Measurements from ENCODE around the gene KLHL40. TPM values are rescaled to one million over a fixed set of nuclear protein-coding genes. Genes with fewer than 3 reads are reported as not detected.

The KLHL40 gene
- polyA plus RNA-seq, 1 donor from 2014 or later, result not detected

- H3K27me3 ChIP-seq (ENCODE audit: insufficient read depth, low read depth, low read length), result no peaks in the 10 kb centered on the region
- H3K4me2 ChIP-seq (ENCODE audit: low read length), result no peak overlapping the region
- no peak overlapping the region for H3K27ac ChIP-seq (ENCODE audit: low read length)
- H3K9me3 ChIP-seq (ENCODE audit: low read length), result no peaks in the 10 kb centered on the region
- H3K9ac ChIP-seq (ENCODE audit: low read length), result no peak overlapping the region
- H3K4me3 ChIP-seq (ENCODE audit: low read length), result no peak overlapping the region
- no peaks in the 10 kb centered on the region for H3K79me2 ChIP-seq (replicated peaks; ENCODE audit: insufficient read depth, low read length)
- no peaks in the 10 kb centered on the region for H3K36me3 ChIP-seq (ENCODE audit: insufficient read depth, low read length)
- no peaks in the 10 kb centered on the region for H4K20me1 ChIP-seq (ENCODE audit: insufficient read depth)
- no peak overlapping the region for H2AFZ ChIP-seq (ENCODE audit: low read depth, low read length)
- H3K9me2 ChIP-seq (ENCODE audit: insufficient read depth, low read length), result no peaks in the 10 kb centered on the region
- no peaks in the 10 kb centered on the region for H3F3A ChIP-seq (ENCODE audit: insufficient read depth, low read length, poor library complexity, severe bottlenecking)
- TF ChIP-seq EZH2 (IDR thresholded peaks at IDR 0.05; ENCODE audit: borderline replicate concordance, insufficient read depth, low read length, poor library complexity, severe bottlenecking) (no peak), EP300 (conservative IDR thresholded peaks at IDR 0.05; ENCODE audit: poor library complexity, severe bottlenecking) (no peak), SMC3 (conservative IDR thresholded peaks at IDR 0.05; ENCODE audit: poor library complexity) (no peak), MXI1 (conservative IDR thresholded peaks at IDR 0.05; ENCODE audit: poor library complexity, severe bottlenecking) (no peak), TAF1 (IDR thresholded peaks at IDR 0.05; ENCODE audit: low read depth) (no peak), RAD21 (conservative IDR thresholded peaks at IDR 0.05) (no peak), POLR2AphosphoS5 (IDR thresholded peaks at IDR 0.05) (no peak)
- TF ChIP-seq, protein P1, sequence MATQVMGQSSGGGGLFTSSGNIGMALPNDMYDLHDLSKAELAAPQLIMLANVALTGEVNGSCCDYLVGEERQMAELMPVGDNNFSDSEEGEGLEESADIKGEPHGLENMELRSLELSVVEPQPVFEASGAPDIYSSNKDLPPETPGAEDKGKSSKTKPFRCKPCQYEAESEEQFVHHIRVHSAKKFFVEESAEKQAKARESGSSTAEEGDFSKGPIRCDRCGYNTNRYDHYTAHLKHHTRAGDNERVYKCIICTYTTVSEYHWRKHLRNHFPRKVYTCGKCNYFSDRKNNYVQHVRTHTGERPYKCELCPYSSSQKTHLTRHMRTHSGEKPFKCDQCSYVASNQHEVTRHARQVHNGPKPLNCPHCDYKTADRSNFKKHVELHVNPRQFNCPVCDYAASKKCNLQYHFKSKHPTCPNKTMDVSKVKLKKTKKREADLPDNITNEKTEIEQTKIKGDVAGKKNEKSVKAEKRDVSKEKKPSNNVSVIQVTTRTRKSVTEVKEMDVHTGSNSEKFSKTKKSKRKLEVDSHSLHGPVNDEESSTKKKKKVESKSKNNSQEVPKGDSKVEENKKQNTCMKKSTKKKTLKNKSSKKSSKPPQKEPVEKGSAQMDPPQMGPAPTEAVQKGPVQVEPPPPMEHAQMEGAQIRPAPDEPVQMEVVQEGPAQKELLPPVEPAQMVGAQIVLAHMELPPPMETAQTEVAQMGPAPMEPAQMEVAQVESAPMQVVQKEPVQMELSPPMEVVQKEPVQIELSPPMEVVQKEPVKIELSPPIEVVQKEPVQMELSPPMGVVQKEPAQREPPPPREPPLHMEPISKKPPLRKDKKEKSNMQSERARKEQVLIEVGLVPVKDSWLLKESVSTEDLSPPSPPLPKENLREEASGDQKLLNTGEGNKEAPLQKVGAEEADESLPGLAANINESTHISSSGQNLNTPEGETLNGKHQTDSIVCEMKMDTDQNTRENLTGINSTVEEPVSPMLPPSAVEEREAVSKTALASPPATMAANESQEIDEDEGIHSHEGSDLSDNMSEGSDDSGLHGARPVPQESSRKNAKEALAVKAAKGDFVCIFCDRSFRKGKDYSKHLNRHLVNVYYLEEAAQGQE (IDR thresholded peaks at IDR 0.05; ENCODE audit: borderline replicate concordance), result no peak
- TF ChIP-seq, protein P2, sequence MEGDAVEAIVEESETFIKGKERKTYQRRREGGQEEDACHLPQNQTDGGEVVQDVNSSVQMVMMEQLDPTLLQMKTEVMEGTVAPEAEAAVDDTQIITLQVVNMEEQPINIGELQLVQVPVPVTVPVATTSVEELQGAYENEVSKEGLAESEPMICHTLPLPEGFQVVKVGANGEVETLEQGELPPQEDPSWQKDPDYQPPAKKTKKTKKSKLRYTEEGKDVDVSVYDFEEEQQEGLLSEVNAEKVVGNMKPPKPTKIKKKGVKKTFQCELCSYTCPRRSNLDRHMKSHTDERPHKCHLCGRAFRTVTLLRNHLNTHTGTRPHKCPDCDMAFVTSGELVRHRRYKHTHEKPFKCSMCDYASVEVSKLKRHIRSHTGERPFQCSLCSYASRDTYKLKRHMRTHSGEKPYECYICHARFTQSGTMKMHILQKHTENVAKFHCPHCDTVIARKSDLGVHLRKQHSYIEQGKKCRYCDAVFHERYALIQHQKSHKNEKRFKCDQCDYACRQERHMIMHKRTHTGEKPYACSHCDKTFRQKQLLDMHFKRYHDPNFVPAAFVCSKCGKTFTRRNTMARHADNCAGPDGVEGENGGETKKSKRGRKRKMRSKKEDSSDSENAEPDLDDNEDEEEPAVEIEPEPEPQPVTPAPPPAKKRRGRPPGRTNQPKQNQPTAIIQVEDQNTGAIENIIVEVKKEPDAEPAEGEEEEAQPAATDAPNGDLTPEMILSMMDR (IDR thresholded peaks at IDR 0.05; ENCODE audit: poor library complexity, severe bottlenecking), result no peak
These were observed 28.4 kb downstream of the KLHL40 start for GRCh38 chr3:42713747-42714146.

DNA sequence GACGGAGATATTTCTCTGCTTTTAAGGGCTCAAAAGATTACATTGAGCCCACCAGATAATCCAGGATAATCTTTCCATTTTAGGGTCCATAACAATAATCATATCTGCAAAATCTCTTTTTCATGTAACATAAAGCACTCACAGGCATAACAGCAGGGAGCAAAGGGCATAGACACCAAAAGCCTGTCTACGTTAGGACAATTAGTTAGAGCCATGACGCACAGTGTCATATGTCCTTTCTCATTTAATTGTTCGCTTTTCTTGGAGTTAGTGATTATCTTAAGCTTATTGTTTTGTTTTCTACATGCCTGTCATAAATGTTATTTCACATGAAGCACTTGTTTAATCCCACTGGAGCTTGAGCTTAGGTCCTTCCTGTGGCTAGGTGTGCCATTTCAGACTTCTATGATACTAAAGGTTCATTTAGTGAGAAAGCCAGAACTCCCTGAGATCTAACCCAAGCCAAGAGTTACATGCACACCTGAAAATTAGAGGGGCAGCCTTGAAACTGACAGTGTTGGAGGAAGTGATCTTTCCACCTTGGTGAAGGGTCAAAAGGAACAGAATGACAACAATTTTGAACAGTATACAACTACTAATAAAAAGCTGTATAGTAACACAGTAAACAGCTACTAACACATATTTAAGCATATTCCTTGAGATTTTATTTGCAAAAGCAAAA lies 29.0 kb downstream of the KLHL40 start:
- Histone ChIP-seq H3K79me2 (replicated peaks; ENCODE audit: insufficient read depth, low read length) (no peaks in the 10 kb centered on the region), H3K9me2 (ENCODE audit: insufficient read depth, low read length) (no peaks in the 10 kb centered on the region), H3K27ac (ENCODE audit: low read length) (no peak overlapping the region), H3K4me3 (ENCODE audit: low read length) (no peak overlapping the region), H3K4me2 (ENCODE audit: low read length) (no peak overlapping the region), H2AFZ (ENCODE audit: low read depth, low read length) (no peak overlapping the region), H3K9me3 (ENCODE audit: low read length) (no peaks in the 10 kb centered on the region), H3K9ac (ENCODE audit: low read length) (no peak overlapping the region), H4K20me1 (ENCODE audit: insufficient read depth) (no peaks in the 10 kb centered on the region), H3F3A (ENCODE audit: insufficient read depth, low read length, poor library complexity, severe bottlenecking) (no peaks in the 10 kb centered on the region), H3K27me3 (ENCODE audit: insufficient read depth, low read depth, low read length) (no peaks in the 10 kb centered on the region), H3K36me3 (ENCODE audit: insufficient read depth, low read length) (no peaks in the 10 kb centered on the region)
- TF ChIP-seq, protein P2 (IDR thresholded peaks at IDR 0.05; ENCODE audit: poor library complexity, severe bottlenecking), result no peak
- TF ChIP-seq EZH2 (IDR thresholded peaks at IDR 0.05; ENCODE audit: borderline replicate concordance, insufficient read depth, low read length, poor library complexity, severe bottlenecking) (no peak), POLR2AphosphoS5 (IDR thresholded peaks at IDR 0.05) (no peak), SMC3 (conservative IDR thresholded peaks at IDR 0.05; ENCODE audit: poor library complexity) (no peak), EP300 (conservative IDR thresholded peaks at IDR 0.05; ENCODE audit: poor library complexity, severe bottlenecking) (no peak), TAF1 (IDR thresholded peaks at IDR 0.05; ENCODE audit: low read depth) (no peak)
